Effector CD4-positive, alpha-beta T cell (primary cell): ENCODE data around the gene SLC17A1. TPM values are rescaled to one million over a fixed set of nuclear protein-coding genes. Genes with fewer than 3 reads are reported as not detected.

Source experiments
- DNase-seq: peaks from one replicate; pipeline ENCODE4 v3.0.0-alpha.2; 2020
- total RNA-seq: gene quantifications from one replicate; lab custom pipeline; 2026; lab: John Stamatoyannopoulos, UW

SLC17A1 gene
- not detected for total RNA-seq

DNA sequence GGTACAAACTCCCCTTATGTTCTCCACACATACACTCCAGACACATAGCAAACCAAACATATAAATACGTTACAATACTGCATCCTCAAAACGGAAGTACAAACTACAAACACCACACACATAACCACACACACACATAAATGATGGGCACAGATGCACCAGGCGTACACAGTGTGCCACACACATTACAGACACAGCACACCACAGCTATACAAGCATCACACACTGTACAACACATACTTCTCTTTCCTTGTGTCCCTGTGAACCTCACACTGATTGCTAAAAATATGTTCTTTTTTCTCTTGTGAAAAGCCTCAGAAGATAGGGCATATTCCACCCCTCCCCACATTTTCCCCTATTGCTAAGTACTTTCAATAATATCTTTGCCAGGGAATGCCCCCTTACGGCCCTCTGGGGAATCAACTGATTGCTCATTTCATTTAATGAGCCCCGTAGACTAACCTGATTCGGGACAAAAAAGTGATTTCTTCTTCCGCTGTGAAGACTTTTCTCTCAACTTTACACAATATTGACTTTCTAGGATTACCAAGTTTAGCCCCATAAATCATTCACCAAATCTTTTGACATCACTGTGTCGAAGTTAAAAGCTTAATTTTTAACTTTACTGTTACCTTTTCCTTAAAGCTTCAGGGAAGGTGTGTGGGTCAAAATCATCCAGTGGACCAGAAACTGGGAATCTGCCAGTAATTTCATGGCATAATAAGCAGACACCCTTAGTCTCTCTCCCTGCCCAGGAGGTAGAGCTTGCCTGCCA lies at the start of gene SLC17A1:
Gene SLC17A1 (minus strand): TSS at position 521 of the 775 bp plus-strand sequence. CDS start 1,495 bp downstream, outside the sequence.
- DNase-seq, result no peak

- DNase-seq, result no peak
Observed at GRCh38 chr6:25880601-25881000, 48.7 kb upstream of the SLC17A1 start.

GRCh38 chr6:25878721-25879322 lies 47.0 kb upstream of the SLC17A1 start:
- no peak for DNase-seq

DNA sequence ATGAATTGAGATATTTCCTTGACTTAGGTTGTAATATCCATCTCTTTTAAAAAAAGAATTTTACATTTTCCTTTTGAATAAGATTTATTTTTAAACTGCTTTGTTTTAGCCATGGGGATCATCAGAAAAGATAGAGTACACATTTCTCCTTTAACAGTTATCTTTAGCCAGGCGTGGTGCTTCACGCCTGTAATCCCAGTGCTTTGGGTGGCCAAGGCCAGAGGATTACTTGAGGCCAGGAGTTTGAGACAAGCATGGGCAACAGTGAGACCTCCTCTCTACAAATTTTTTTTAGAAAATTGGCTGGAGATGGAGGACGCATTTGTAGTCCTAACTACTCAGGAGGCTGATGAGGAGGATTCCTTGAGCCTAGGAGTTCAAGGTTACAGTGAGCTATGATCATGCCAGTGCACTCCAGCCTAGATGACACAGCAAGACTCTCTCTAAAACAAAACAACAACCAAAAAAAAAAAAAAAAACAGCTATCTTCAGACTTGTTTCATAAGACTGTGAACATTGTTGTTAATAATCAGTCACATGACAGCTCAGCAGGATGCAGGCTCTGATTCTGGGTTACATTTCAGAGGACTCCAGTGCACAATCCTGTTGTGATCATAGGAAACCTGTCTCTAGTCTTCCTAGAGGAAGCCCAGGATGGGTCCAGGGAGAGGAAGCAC lies 44.2 kb upstream of the SLC17A1 start:
- no peak for DNase-seq

DNA sequence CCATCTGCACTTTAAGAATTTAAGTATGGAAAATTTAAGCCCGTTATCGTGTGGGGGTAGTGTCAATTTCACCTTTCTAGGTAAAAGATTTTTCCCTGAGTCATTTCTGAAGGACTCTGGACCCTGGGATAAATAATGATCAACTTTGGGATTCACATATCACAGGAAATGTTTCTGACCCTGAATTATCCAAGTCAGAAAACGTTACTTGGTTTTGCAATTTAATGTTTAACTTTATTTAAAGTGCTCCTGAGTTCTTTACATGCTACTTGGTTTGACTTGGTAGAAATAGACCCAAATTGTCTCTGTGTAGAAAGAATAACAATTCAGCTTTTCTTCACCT lies 43.7 kb upstream of the SLC17A1 start:
- DNase-seq, result no peak

DNA sequence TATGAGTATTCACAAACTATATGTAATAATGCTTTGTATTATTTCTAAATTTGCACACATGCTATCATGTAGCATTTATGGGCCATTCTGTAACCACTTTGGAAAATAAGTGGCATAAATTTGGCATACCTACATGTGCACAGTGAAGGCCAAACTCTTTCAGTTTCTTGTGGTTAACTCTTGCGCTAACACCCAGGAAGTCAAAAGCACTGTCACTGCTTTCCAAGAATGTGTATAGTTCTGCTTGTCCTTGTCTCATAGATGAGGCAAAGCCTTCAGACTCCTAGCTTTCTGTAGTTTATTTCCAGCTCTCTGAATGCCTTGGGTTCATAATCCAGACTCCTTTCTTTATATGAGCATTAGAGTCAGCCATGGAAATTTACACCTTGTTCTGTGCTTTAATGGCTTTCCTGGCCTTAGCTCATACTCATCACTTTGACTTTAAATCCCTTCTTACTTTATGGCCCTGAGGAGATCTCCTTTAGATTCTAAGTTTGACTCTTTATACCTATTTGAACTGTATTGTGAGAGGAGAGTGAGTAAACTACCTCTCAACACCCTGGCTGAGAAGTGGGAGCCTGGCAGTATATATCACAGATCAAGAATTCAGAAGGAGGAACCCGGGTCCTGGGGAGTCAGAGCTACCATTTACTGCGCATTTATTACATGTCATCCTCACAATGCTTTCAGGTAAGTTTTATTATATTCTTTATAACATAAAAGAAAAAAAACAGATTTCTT lies 43.1 kb upstream of the SLC17A1 start:
- no peak for DNase-seq

DNA sequence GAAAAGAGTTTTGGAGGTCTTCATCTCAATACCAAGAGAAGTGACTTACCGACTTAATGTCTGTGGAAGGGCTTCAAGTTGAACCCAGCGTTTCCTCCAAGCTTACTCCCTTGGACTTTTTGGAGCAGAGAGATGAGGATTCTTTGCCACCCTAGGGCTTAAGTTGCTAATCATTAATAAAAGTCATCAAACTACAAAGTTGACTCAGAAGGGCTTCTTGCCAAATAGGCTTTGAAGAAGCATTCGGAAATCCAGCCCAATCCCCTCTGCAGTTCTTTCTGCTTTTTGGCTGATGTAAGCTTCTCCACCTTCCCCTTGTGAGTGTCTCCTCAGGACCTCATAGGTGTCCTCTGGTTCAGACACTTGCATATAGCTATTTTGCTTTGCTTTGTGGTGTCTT lies 42.3 kb upstream of the SLC17A1 start, which contains the start of gene SLC17A3:
Gene SLC17A3 (minus strand): TSS at position 126 of the 400 bp plus-strand sequence. CDS start 5,856 bp downstream, outside the sequence.
- DNase-seq, result no peak

GRCh38 chr6:25872814-25873213 lies 41.0 kb upstream of the SLC17A1 start:
- DNase-seq, result no peak

DNA sequence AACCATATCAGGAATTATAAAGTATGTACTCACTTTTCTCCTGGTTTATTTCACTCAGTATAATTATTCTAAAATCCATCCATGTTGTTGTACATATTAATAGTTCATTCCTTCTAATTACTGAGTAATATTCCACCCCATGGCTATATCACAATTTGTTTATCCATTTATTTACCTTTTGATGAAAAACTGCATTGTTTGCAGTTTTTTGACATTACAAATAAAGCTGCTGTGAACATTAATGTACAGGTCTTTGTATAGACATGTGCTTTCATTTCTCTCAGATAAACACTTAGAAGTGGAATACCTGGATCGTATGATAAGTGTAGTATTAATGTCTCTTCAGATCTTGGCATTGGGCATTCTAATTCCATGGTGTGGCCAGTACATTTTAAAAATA lies 38.0 kb upstream of the SLC17A1 start:
- no peak for DNase-seq

GRCh38 chr6:25868436-25869183 lies 36.8 kb upstream of the SLC17A1 start:
- no peak for DNase-seq

- DNase-seq, result peak; percentile 7
Observed at GRCh38 chr6:25866011-25866410, 34.2 kb upstream of the SLC17A1 start.

GRCh38 chr6:25863360-25863759 lies 31.5 kb upstream of the SLC17A1 start:
- no peak for DNase-seq

GRCh38 chr6:25862199-25862598 lies 30.3 kb upstream of the SLC17A1 start:
- DNase-seq, result no peak

- no peak for DNase-seq
Observed at GRCh38 chr6:25852756-25853155, 20.9 kb upstream of the SLC17A1 start.

DNA sequence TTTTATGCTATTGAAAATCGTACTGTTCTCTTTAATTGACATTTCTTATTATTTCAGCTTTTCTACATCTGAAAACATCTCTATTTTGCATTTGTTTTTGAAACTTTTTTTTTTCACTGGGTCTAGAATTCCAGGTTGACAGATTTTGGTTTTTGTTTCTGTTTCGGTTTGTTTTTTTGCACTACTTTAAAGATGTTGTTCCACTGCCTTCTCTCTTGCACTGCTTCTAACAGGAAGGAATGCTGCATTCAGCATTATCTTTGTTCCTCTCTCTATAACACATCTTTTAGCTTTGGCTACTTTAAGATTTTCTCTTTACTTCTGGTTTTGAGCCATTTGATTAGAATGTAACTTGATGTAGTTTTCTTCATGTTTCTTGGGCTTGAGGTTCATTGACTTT lies 20.1 kb upstream of the SLC17A1 start:
- no peak for DNase-seq

- DNase-seq, result no peak
Observed at GRCh38 chr6:25844518-25844917, 12.7 kb upstream of the SLC17A1 start.

DNA sequence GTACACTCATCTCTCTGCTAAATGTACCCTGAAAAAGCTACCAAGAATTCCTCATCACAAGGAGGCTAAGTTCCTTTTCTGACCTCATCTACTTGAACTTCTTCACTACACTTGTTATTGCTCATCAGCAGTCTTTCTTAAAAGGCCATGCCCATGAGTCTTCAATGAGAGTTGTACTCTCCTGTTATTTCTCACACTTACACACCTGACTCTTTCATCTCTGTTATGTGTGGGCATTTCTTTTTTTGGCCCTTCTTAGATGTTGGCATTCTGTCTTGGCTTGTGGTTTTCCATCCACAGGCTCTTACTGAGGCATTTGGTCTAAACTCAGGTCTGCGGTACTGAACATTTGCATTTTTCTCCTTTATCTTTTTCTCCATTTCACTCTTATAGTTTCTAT lies 10.7 kb upstream of the SLC17A1 start:
- DNase-seq, result no peak

DNA sequence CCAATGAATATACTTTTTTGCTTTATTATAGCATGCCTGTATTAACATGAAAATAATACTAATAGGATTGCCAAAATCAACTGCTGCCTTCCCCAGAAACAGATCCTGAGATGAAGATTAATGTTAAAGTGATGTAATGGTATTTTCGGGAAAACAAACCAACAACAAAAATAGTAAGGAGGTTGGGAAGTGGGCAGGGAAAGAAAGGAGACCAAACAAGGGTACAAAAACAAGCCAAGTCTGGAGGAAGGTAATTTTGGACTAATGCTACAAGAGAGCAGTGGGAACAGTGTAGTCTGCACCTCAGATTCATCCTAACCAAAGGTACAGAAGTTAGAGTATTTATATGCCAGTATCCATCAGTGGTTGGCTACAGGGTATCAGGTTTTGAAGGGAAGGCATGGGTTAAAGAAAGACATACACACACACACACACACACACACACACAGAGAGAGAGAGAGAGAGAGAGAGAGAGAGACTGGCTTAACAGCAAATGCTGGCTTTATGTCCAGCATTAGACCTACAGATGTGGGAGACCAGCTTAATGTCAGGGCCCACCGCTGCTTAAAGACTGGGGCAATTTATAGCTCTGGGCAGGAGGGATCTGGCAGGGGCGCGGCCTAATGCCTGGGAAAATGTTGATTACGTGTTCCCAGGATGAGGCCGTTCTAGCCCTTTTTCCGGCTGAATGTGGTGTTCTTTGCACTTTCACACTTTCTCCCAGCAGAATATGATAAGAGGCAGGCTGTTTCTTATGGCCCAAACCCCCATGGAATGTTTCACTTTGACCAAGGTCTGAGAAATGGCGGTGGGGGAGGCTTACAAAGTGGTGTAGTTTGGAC lies 3.8 kb upstream of the SLC17A1 start:
- no peak for DNase-seq

GRCh38 chr6:25834950-25835349 lies 3.1 kb upstream of the SLC17A1 start:
- no peak for DNase-seq

DNA sequence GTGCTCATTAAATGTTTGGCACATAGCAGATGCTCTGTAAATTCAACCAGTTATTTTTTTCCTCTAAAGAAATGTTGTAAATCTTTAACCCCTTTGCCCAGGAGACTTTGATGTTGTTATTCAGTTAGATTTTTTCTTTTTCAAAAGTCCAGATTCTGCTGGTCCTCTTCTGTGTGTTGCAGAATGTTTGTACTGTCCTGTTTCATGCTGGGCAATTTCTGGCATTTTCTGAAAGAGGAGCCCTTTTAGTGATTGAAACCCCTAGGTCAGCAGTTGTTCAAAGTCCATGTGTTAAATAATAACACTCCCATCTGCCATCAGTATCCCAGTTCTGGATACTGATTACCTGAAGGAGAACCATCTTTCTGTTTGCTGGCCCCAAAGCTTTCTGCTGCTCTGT lies 1.3 kb upstream of the SLC17A1 start:
- DNase-seq, result no peak

- DNase-seq, result no peak
Observed at GRCh38 chr6:25832670-25833069, 818 bp upstream of the SLC17A1 start.

- no peak for DNase-seq
Observed at GRCh38 chr6:25832307-25832662, 433 bp upstream of the SLC17A1 start.
